Effector memory CD4-positive, alpha-beta T cell (primary cell): ENCODE measurements around the gene PIGK.
A peak's percentile ranks its signal among the peaks of the same experiment; 100 is the strongest.

ENCODE experiments used
- DNase-seq, 3 donors: peaks; one replicate each; pipeline ENCODE4 v3.0.0-alpha.2; 2020
- H3K27ac ChIP-seq: 2 replicates; pipeline ENCODE4 v1.7.0; 2013; ENCODE audit warnings: mild to moderate bottlenecking, low read length, moderate library complexity; ENCODE audit not compliant: insufficient read depth, poor library complexity, severe bottlenecking
- H3K27me3 ChIP-seq: replicated peaks from 2 replicates; pipeline ENCODE4 v1.7.0; 2013; ENCODE audit warnings: mild to moderate bottlenecking, low read length; ENCODE audit not compliant: insufficient read depth, control insufficient read depth, poor library complexity, severe bottlenecking
- H3K36me3 ChIP-seq: 2 replicates; pipeline ENCODE4 v1.7.0; 2013; ENCODE audit warnings: mild to moderate bottlenecking, low read length, moderate library complexity; ENCODE audit not compliant: control insufficient read depth, insufficient read depth
- H3K4me1 ChIP-seq: 2 replicates; pipeline ENCODE4 v1.7.0; 2013; ENCODE audit warnings: low read length, mild to moderate bottlenecking; ENCODE audit not compliant: control insufficient read depth, insufficient read depth, poor library complexity, severe bottlenecking
- H3K4me3 ChIP-seq: 2 replicates; pipeline ENCODE4 v1.7.0; 2013; ENCODE audit warnings: low read length, low read depth, mild to moderate bottlenecking; ENCODE audit not compliant: insufficient read depth, poor library complexity, severe bottlenecking
- H3K9me3 ChIP-seq: 2 replicates; pipeline ENCODE4 v1.7.0; 2013; ENCODE audit warnings: mild to moderate bottlenecking, low read length, moderate library complexity; ENCODE audit not compliant: control insufficient read depth
- total RNA-seq, 3 donors: gene quantifications; one replicate each; lab custom pipeline; 2026; lab: John Stamatoyannopoulos, UW

Gene PIGK
- total RNA-seq, result 23.4 to 44.3 (median 35.0) reads per million in 3 donors

DNA sequence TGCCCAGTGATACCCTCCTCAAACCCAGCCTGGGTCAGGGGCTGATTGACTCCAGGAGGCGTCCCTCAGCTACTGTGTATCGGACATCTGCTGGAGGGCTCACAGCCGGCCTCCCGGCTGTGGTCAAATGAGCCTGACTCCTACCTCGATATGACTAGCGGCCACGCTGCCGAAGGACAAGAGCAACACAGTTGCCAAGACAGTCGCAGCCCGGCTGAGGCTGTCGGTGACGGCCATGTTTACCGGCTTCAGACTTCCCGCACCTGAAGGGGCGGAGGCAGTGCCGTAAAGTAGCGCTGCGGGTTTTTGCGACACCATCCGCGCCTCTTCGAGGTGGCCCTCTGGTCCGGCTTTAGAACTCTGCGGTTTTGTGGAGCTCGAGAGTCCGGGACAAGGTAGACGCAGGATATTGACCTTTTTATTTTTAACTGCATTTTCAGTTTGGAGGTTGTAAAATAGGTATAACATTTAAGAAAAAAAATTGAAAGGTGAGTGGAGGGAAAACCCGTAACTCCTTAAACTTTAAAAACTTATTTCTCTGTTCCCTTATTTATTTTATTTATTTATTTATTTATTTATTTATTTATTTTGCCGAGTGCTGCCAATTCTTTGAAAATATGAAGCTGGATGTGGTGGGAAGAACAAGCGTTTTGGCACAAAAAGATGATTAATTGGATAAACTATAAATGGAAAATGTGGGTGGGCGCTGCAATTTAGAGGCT, at the start of gene PIGK:
Gene PIGK (minus strand): TSS at position 265 of the 722 bp plus-strand sequence. CDS start 28 bp downstream, at position 237.
- peak within 1 kb of the TSS; percentile 98 for H3K4me3 ChIP-seq
- H3K27ac ChIP-seq, result peak within 1 kb of the TSS; percentile 86
- DNase-seq, result peak; percentile 69 to 78 (median 73)
- H3K27me3 ChIP-seq, result no peaks in the 10 kb centered on the region
- H3K36me3 ChIP-seq, result no peaks in the 10 kb centered on the region
- no peaks in the 10 kb centered on the region for H3K9me3 ChIP-seq
- H3K4me1 ChIP-seq, result peaks cover 4% of the 10 kb centered on the region

DNA sequence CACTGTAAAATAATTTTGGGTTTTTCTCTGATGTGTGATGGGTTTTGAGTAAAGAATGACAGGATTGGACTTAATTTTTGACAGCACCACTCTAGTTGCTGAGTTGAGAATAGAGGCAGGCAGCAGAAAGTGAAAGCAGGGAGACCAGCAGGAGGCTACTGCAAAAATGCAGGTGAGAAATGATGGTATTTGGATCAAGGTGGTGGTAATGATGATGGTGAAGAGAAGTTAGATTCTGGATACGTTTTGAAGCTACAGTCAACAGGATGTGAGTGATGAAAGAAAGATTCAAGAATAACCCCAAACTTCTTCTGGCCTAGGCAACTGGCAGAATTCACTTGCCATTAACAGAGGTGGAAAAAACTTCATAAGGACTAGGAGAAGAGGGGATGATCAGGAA, 47.8 kb upstream of the PIGK start:
- Histone ChIP-seq H3K4me3 (no peak overlapping the region), H3K9me3 (no peaks in the 10 kb centered on the region), H3K36me3 (no peaks in the 10 kb centered on the region), H3K4me1 (no peaks in the 10 kb centered on the region), H3K27me3 (no peaks in the 10 kb centered on the region), H3K27ac (no peak overlapping the region)
- DNase-seq, result no peak

DNA sequence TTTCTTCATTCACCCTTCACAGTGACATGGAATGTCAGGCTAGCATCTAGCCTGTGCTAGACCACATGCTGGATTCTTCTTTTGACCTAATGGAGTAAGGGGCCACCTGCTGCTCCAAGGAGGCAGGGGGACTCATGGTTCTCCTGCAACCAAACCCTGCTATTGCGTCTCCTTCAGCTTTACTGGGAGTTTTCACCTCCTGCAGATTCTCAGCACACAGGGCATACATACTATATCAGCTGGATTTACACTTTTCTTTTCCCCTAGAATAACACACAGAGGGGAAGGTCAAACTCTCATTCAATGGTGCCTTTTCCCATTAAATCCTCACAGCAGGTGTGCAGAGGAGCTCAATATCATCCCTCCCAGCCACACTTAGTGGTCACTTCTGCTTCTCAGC, 46.0 kb upstream of the PIGK start:
- no peaks in the 10 kb centered on the region for H3K27me3 ChIP-seq
- no peaks in the 10 kb centered on the region for H3K9me3 ChIP-seq
- H3K4me1 ChIP-seq, result no peaks in the 10 kb centered on the region
- H3K4me3 ChIP-seq, result no peak overlapping the region
- no peak for DNase-seq
- H3K27ac ChIP-seq, result no peak overlapping the region
- H3K36me3 ChIP-seq, result no peaks in the 10 kb centered on the region

DNA sequence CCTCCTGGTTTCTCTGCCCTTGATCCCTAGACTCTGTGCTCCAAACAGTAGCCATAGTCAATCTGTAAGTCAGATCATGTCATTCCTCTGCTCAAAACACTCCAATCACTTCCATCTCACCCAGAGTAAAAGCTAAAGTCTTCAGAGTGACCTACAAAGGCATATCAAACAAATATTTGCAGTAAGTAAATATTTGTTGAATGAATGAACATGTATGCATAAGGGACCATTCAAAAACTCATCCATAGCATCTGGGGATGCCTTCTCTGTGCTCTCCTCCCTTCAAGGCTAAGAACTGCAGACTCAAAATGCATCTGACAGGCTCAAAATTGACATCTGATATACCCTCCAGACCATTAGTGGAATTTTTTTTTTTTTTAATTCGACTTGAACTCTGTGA, 44.5 kb upstream of the PIGK start:
- Histone ChIP-seq H3K36me3 (no peaks in the 10 kb centered on the region), H3K4me3 (no peak overlapping the region), H3K4me1 (no peaks in the 10 kb centered on the region), H3K27me3 (no peaks in the 10 kb centered on the region), H3K9me3 (no peaks in the 10 kb centered on the region), H3K27ac (no peak overlapping the region)
- no peak for DNase-seq

DNA sequence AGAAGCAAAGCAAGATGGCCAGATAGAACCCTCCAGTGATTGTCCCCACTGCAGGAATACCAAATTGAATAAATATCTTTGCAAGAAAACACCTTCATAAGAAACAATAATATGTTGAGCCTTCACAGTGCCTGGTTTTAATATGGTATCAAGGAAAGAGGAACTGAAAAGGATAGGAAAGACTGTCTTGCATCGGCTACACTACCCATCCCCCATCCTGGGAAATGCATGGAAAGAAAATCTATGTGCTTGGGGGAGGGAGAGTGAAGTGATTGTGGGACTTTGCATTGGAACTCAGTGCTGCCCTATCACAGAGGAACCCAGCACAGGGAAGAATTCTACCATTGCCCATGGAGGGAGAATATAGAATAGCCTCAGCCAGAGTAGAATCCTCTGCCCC, 34.0 kb upstream of the PIGK start:
- Histone ChIP-seq H3K27ac (no peak overlapping the region), H3K27me3 (no peaks in the 10 kb centered on the region), H3K4me1 (no peaks in the 10 kb centered on the region), H3K36me3 (no peaks in the 10 kb centered on the region), H3K4me3 (no peak overlapping the region), H3K9me3 (peaks cover 5% of the 10 kb centered on the region)
- no peak for DNase-seq

DNA sequence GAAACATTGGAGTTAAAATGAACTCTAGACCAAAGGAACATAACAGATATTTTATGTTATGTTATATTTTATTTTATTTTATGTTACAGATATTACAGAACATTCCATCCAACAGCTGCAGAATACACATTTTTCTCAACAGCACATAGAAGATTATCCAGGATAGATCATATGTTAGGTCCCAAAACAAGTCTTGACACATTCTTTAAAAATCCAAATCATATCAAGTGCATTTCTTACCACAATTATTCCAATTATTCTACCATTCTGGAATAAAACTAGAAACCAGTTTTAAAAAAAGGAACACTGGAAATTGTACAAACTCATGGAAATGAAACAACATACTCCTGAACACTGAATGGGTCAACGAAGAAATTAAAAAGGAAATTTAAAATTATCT, 30.9 kb upstream of the PIGK start:
- Histone ChIP-seq H3K27ac (no peak overlapping the region), H3K4me3 (no peak overlapping the region), H3K27me3 (no peaks in the 10 kb centered on the region), H3K4me1 (no peaks in the 10 kb centered on the region), H3K9me3 (peaks cover 12% of the 10 kb centered on the region), H3K36me3 (no peaks in the 10 kb centered on the region)
- no peak for DNase-seq

DNA sequence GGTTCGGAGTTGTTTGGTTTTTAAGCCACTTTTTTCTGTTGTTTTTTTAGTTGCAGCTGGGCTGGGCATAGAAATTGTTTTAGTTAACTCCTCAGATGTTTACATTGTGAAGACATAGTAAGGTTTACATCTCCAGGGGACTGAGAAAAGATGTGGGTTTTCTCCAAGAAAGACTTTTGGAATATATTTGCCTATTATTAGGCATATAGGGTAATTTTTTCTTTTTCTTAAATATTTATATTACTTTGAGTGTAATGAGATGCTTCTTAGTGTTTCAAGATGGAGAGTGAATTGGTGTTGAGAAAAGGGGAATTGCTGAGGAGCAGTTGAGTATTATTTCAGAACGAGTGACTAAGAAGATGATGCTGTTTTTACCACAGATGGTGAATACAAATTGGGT, 26.6 kb upstream of the PIGK start:
- Histone ChIP-seq H3K36me3 (no peaks in the 10 kb centered on the region), H3K4me1 (no peaks in the 10 kb centered on the region), H3K4me3 (no peak overlapping the region), H3K9me3 (peaks cover 9% of the 10 kb centered on the region), H3K27me3 (no peaks in the 10 kb centered on the region), H3K27ac (no peak overlapping the region)
- DNase-seq, result no peak

DNA sequence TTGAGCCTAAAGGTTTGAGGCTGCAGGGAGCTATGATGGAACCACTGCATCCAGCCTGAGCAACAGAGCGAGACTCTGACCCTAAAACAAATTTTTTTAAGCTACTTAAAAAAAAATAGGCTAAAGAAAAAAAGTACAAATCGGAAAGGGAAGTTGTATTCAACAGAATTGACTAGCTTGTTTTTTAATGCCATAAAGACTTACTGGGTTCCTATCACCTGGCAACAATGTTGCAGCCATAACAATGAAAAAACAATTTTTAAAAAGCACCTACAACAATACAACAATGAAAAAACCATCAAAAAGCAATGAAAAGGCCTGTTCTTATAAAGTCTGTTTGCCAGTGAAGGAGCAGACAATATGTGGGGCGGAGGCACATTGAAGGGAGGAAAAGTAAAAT, 20.1 kb upstream of the PIGK start:
- Histone ChIP-seq H3K27me3 (no peaks in the 10 kb centered on the region), H3K4me3 (no peak overlapping the region), H3K9me3 (no peaks in the 10 kb centered on the region), H3K4me1 (no peaks in the 10 kb centered on the region), H3K36me3 (no peaks in the 10 kb centered on the region), H3K27ac (no peak overlapping the region)
- DNase-seq, result no peak

DNA sequence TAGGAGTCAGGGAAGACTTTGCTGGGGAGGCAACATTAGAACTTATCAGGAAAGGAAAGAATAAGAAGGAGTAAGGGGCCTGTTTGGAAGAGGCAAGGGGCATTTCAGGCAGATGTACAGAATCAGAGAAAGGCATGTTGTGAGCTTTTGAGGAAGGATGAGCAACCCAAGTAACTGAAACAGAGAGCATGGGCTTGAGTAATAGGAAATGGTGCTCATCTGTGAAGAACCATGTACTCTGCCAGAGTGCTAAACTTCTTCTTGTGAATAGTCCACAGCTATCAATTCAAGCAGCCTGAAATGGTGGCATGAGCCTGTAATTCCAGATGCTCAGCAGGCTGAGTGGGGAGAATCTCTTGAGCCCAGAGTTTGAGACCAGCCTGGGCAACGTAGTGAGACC, 19.2 kb upstream of the PIGK start:
- H3K27me3 ChIP-seq, result no peaks in the 10 kb centered on the region
- H3K9me3 ChIP-seq, result no peaks in the 10 kb centered on the region
- no peaks in the 10 kb centered on the region for H3K4me1 ChIP-seq
- H3K27ac ChIP-seq, result no peak overlapping the region
- H3K36me3 ChIP-seq, result no peaks in the 10 kb centered on the region
- no peak for DNase-seq
- H3K4me3 ChIP-seq, result no peak overlapping the region

DNA sequence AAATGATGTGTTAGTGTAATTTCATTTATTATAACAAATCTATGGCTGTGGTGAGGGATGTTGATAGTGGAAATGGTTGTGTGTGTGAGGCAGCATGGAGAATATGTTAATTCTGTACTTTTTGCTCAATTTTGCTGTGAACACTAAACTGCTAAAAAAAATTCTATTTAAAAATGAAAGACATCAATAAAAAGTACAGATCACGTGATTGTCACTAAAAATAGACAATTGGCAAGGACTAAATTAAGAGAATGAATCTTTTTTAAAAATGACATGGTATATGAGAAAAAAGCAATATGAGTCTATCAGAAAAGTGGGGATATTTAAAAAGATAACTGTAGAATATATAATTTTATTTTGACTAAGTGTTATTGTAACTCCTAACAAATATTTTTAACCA, 15.7 kb upstream of the PIGK start:
- DNase-seq, result no peak
- Histone ChIP-seq H3K4me3 (no peak overlapping the region), H3K9me3 (no peaks in the 10 kb centered on the region), H3K27me3 (no peaks in the 10 kb centered on the region), H3K4me1 (no peaks in the 10 kb centered on the region), H3K27ac (no peak overlapping the region), H3K36me3 (no peaks in the 10 kb centered on the region)
